Activated CD4-positive, alpha-beta T cell treated with anti-CD3 and anti-CD28 coated beads, Interleukin-2, amount 50 U/mL, for 48 hours (primary cell): ENCODE measurements around the gene KBTBD13.
"Not testable (repeated sequence)": the region's sequence is repeated elsewhere in the genome, so short reads cannot be mapped to it uniquely, and the experiment has no call there.

ENCODE experiments used
- DNase-seq, 2 experiments: peaks; one replicate each; pipeline ENCODE4 v3.0.0-alpha.2; 2020

KBTBD13 gene

DNA sequence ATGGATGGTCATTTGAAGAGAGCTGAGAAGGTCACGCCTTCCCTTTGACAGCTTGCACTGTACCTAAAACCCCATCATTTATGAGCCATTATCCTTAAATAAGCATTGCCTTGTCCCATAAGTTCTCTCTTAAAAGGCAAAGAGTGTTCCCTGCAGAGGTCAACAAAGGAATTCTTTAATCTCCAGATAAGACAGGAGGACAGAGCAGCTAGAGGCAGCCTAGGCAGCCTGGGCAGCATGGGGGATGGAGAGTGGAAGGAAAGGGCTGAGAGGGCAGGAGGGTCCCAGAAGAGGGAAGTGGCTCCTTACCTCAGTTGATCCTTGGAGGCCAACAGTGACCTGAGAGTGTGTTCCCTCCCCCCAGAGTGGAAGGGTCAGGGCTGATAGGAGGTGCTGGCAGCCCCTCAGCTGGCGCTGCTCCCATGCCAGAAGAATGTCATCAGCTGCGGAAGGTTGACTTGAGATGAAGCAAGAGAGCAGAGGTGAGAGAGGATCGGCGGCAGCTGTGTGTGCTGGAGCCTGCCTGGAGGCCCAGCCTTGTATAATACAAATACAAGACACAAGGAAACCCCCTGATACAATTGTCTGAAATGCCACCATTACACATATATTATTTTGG lies 12.8 kb downstream of the KBTBD13 start:
- no peak for DNase-seq

DNA sequence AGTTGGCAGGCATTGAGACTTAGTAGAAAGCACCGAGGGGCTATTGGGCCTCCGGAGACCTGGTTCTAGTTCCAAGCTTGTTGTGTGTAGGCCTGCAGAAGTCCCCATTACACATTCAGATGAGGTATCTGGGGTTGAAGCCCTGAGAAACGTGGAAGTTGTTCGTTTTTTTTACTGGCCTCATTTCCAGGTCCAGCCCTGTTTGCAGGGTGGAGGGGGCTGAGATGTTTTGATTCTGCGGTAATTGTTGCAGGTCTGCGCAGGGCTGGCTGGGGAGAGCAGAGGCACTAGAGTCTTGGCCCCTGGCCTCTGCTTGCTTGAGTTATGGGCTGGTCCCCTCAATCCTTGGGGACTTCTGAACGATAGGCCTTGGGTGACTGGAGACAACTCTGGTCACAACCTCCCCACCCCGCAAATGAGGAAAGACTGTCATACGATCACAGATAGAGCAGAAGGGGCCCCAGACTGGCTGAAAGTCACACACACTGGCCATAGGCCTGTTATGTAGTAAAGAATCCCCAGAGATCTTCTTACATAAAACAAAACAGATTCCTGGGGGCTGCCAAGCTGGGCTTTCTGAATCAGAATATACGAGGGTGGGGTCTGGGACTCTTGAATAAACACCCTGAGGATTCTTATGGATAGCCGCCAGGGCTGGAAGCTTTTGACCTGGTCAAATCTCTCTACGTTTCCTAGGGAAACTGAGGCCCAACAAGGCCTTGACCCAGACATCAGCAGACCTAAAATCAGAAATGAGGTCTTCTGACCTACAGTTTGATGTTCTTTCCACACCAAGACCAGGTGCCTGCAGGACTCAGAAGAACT lies 15.6 kb downstream of the KBTBD13 start:
- no peak for DNase-seq

DNA sequence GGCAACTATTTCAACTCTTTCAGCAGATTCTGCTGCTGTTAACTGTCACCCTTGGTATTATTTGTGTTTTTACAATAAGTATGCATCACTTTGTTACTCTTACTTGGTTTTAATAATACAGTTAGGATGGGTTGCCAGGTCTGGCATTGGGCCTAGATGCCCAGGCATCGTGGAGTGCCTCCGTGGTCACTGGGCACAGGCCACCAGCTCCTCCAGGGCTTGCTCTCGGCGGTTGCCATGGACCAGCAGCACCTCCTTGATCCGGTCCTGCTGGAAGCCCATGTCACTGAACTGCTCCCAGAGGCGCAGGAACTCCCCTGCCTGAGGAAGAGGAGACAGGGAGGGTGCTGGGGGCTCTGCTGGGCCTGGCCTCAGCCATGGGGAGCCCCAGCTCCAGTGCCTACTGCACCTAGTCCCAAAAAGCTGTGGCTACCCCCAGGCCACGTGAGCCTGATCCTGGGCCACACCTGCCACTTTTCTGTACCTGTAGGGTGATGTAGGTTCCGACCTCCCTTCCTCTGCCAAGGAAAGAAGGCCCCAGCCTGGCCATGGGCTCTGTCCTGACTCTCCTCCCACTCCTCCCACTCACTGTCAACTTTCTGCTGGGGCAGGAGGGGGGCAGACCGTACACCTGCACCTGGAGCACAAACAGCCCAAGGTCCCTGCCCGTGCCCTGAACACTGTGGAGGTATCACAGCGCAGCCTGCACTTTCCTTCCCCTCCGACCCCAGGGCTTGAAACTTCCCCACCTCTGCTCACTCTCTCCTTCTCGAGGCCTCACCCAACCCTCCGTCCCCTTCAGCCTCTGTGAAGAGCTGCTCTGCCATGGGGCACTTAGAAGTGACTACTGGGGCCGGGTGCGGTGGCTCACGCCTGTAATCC lies 16.6 kb downstream of the KBTBD13 start:
- DNase-seq, result no peak

DNA sequence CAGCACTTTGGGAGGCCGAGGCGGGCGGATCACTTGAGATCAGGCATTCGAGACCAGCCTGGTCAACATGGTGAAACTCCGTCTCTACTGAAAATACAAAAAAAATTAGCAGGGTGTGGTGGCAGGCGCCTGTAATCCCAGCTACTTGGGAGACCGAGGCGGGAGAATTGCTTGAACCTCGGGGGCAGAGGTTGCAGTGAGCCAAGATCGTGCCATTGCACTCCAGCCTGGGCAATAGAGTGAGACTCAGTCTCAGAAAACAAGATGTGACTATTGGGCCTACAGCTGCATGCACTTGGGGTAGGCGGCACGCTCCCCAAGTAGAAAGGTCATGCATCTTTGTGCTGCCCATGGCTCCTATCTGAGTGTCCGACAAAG lies 17.2 kb downstream of the KBTBD13 start:
- DNase-seq, result not testable (repeated sequence)

DNA sequence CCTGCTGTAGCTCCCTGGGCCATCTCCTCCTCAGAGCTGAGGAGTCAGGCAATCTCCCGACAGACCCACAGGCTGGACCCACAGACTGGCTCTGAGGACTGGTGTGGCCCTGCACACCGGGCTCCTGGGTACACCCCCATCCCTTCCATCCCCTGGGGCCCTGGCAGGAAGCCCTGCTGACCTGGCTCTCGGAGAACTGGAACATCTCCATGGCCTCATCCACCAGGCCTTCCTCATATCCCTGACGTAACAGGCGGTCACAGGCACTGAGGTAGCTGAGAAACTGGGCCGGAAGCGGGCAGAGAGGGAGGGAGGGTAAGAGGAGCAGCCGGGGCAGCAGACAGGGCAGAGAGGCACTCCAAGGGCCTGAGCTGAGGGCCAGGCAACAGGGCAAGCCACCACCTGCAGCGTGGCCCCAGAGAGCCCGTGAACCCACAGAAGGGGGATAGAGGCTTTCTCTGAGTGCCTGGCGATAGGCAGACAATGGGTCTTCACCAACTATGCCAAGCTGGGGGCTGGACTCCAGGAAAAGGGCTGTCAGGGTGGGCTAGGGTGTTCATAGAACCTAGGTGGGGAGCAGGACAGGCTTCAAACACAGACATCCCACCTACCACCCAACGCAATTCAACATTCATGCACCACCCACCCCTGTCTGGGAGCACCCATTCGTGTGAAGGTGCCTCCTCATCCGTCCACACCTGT lies 17.9 kb downstream of the KBTBD13 start:
- no peak for DNase-seq

DNA sequence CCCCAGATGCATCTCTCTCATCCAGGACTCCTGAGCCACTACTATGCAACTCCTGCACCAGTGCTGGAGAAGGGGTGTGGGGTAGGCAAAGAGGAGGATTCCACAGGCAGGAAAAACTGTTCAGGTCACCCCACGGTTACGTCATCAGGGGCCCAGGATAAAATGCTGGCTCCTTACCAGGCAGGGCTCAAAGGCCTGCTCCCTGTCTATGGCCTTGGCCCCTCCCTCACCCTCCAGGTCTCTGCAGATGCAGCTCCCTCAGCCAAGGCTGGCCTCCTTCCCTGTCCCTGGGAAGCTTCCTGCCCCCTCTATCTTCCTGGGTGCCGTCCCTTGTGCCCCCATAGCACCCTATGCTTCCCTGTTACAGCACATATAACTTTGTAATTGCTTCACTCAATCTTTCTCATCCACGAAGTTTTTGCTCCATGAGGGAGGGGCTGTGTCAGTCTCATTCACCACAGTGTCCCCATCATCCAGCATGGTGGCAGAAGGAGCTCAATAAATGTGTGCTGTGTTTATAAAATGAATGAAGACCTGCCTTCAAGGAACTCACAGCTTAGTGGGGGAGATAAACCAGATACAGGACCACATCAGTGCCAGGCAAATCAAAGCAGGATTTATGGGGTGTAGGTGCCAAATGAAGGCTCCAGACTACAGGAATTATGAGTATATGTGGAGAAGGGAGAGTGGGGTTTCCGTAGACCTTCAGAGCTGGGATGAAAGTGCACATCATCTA lies 18.6 kb downstream of the KBTBD13 start:
- no peak for DNase-seq

DNA sequence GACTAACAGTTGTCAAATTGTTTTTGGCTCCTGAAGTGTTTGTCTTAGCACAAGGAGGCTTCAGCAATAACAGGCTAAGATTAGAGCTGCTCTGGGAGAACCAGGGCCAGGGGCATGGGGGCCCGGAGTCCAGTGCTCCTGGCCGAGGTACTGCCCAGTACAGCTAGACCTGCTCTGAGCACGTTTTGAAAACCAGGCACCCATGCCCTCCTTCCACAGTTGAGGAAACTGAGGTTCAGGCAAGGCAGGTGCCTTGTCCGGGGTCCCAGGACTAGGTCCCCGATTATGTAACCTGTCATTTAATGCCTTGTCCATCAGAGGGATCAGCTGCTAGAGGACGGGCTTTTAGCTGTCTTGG lies 19.2 kb downstream of the KBTBD13 start:
- no peak for DNase-seq

DNA sequence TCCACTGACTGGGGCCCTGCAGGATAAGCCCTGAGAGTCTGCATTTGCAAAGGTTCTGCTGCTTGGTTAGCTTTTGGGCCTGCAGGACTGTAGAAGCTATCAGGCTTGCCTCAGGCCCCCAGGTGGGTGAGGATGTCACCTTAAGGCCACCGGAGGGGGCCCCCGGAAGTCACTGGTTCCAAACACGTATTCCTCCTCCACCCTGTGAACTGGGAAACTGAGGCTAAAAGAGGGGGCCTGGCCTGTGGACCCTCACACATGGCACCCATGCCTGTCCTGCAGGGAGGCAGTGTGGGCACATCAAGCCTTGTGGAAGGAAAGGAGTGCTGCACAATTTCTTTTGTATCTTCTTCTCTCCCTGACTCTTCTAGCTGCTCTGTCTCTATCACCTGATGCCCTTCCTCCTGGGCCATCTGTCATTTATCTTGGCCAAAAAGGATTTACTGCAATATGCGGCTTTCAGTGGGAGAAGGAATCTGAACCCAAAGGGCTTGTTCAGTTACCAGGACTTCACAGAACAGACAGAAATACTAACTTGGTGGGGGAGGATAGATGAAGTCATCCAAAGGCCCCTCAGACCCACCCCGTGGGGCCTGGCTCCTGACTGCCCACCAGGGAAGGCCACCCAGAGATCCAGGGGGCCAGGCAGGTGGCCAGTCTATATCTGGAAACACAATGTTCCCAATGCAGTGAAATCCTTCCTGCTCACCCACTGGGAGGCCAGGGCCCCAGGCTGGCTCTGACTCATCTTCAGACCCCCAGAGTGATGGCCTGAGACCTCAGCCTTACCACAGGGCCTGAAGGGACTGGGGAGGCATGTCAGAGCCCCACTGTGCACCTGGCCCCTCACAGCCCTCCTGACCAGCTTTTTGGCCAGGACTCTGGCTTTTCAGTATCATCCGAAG lies 20.2 kb downstream of the KBTBD13 start:
- DNase-seq, result no peak

DNA sequence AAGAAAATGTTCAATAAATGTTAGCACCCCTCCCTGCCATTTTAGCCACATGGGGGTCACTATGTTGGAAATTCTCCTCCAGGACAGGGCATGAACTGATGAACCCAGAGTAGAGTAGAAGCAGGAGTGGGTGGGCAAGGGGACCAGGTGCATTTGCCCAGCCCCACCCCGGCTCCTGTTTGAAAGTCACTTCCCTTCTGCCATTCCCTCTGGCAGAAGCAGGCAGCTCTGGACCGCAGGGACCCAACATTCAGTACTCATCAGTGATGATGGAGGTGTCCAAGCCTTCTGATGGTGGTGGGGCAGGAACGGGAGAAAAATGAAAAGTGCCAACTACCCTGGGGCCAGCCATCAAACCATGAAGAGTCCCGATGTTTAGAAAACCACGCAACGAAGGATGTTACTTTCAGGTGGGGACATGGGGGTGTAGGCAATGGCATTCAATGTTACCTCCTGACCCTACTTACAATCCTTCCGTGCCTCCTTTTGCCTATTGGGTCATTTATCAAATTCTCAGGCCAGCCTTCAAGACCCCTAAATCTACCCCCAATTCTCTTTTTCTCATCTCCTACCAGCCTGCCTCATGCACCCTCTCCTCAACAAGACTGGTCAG lies 21.2 kb downstream of the KBTBD13 start:
- no peak for DNase-seq

DNA sequence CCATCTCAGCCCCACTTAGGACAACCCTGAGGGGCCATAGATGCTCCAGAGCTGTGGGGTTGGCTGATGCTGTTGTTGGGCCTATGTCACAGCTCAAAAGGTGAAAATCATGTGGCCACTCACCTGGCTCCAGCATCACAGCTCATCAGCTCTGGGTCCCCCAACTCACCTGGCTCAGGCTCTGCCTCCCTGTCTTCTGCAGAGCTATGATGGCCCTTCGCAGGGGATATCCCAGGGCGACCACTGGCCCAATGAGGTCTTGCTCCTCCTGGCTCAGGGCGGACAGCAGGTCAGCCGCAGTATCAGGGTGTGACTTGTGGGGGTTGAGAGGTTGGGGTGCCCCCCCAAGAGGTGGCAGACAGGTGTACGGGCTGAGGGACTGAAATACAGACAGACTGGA lies 22.8 kb downstream of the KBTBD13 start:
- no peak for DNase-seq

DNA sequence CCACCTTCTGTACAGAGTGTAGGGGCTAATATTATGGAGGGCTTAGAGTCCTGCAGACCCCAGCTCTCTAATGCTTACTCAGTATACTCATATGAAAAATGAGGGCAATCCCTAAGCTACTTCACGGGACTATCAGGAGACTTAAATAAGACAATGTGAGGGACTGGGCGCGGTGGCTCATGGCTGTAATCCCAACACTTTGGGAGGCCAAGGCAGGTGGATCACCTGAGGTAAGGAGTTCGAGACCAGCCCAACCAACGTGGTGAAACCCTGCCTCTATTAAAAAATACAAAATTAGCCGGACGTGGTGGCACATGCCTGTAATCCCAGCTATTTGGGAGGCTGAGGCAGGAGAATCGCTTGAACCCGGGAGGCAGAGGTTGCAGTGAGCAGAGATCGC lies 23.3 kb downstream of the KBTBD13 start:
- DNase-seq, result not testable (repeated sequence)

DNA sequence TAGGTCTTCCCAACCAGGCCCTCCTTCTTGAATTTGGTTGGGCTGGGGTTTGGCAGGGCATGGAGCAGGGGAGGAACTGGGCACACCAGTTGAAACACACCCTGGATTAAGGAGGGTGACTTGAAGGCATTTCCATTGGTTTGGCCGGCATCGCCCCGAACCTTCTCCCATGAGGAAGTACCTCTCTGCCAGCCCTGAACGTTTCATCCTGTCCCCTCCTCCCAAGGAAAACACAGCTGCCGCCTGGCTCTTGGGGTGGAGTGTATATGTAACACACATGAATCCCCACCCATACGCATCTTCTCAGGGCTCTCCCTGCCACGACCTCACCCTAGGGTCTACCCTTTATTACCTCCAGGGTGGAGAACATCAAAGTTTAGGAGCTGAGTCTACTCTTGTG lies 23.9 kb downstream of the KBTBD13 start:
- DNase-seq, result no peak

DNA sequence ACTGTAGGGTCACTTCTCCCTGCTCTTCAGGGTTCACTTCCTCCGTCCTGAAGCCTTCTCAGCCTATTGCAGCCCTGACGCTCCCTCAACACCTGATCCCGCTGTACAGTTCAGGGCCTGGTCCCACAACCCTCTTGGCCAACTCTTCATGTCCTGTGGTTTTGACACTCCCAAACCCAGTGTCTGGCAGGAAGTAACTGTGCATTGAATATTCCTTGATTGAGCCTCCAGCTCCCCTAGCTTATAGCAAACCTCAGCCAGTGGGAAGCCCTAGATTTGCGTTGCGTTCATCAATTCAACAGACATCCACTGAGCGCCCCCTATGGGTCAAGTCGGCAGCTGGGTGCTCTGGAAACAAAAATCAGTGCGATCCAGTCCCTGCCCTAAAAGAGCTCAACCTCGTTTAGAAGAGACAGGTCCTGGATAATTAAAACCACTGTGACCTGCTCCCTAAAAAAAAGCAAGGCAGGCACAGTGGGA lies 24.9 kb downstream of the KBTBD13 start:
- DNase-seq, result peak; percentile 65 to 73

DNA sequence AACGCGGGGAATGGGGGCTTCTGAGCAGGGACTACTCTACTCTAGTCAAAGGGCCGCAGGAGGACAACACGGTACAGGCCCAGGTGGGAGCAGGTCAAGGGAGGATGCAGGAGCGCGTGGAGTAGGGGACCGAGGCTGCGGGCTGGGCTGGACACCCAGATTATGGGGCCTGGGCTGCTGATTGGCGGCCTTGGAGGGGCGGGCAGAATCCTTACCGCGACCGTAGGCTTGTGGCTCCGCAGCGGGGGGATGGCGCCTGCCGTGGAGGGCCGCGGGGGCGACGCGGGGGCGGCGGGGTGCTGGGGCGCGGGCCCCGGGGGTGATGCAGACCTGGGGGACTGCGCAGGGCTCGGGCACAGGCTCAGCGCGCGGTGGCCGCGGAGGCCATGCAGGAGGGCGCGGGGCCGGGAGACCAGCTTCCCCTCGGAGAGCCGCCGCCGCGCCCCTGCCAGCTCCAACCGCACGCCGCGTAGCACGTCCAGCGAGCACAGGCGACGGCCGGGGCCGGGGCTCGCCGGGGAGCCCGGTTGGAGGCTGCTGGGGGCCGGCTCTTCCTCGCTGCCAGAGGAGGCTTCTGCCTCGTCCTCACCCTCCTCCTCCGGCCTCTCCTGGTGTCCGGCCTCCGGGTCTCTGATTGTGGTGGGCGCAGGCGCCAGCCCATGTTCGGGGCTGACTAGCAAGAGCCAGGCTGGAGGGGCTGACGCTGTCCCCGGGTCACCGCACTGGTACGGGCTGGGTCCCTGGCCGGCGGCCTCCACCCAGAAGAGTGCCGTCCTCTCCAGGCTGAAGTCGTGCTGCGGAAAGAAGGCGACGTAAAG lies 25.6 kb downstream of the KBTBD13 start:
- no peak for DNase-seq

DNA sequence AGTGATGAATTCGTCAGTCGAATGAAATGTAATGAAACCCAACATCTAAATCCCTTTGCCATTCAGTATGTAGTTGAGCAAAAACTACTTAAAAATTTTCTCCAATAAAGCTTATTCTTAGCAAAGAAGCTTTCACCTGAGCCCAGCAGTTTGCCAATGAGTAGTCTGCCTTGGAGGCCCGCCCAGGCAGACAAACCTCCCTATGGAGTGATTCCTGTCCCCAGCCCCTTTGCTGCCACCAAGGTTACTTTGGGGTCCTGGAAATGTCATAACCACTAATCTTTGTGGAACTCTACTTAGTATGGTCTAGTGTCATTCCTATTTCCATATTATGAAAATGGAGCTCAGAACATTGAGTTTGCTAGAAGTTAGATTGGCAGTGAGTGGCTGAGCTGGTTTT lies 26.4 kb downstream of the KBTBD13 start:
- no peak for DNase-seq

DNA sequence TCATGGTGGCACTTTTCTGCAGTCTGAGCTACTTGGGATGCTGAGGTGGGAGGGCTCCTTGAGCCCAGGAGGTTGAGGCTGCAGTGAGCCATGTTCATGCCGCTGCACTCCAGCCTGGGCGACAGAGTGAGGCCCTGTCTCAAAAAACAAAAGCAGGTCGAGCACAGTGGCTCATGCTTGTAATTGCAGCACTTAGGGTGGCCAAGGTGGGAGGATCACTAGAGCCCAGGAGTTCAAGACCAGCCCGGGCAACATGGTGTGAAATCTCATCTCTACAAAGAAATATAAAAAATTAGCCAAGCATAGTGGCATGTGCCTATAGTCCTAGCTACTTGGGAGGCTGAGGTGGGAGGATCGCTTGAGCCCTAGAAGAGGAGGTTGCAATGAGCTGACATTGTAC lies 28.5 kb downstream of the KBTBD13 start:
- DNase-seq, result no peak

DNA sequence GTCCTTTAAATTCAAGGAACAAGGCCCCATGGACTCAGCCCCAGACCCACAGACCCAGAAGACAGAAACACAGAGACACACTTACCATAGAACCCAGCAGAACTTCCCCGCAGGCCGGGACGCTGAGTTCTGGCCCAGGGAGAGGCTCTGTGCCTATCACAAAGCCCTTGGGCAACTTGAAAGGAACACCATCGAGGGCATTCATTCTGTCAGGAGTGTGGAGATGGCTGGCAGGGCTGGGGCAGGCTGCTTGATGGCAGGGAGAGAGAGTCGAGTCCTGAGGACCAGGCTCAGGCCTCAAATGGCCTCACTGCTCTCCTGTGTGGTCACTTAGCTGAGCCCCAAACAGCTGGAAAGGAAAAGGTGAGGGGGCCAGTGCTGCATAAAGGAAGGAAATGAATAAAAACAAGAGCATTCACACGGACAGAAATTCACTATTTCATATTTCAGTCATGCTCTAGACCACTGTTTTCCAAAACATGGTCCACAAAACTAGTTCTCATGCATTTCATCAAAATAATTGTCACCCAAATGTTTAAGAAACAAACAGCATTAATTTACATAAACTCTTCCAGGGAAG lies 29.6 kb downstream of the KBTBD13 start:
- no peak for DNase-seq

DNA sequence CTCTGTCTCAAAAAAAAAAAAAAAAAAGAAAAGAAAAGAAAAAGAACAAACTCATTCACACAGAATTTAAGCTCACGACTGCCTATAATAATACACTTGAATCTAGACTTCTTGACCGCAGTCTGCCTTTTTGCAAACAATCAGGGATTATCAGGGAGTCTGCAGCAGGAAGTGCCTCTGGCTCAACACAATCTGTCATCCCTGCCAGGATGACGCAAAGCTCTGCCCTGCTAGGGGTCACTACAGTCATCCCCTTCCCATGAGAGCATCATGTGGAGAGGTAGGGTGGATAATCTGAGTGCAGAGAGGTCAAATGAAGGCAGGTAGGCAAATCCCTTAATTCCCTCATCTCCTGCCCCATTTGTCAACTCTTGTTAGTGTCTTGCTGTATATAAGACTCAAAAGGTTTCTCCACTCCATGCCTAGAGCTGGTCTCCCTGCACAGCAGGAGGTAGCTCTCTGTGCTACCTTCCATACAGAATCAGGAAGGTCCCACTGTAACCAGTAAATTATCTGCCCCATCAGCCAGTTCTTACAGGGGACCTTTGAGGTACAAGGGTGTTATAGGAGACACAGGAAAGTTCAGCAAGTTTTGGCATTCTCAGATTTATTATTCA lies 34.2 kb downstream of the KBTBD13 start:
- DNase-seq, result no peak

DNA sequence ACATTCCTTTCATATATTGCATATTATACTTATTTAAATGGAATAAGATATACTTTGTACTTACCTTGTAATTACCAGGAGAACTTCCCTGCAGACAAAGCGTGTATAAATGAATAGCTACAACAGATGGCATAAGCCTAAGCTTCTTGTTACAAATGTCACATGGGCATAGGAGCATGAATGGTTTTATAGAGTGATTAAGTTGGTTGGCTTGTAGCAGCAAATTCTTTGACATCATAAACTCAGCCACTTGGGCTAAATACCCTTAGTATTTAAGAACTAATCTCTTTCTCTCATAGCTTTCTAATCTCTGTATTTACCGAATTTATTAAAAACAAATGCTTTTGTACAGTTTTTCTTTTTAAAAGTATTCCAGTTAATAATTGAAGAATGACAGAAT lies 38.5 kb downstream of the KBTBD13 start, which contains the start of gene UBAP1L:
Gene UBAP1L, minus strand, starts transcription at position 115 of the 400 bp plus-strand sequence. CDS start 8,985 bp downstream, outside the sequence.
- DNase-seq, result no peak
